Spinal cord (tissue), 10 donors: Measurements from ENCODE around the gene ASCL1. TPM values are rescaled to one million over a fixed set of nuclear protein-coding genes. Genes with fewer than 3 reads are reported as not detected.

Source experiments
- DNase-seq, 6 donors: peaks; one replicate each; pipeline versions ENCODE4 v3.0.0 to v3.0.0-alpha.2; 2013 to 2015; ENCODE audit warnings: low spot score in 6 of 6, low read depth in 4 of 6
- H3K27ac ChIP-seq: one replicate; pipeline ENCODE4 v1.5.1; 2013; ENCODE audit warnings: low read depth, low read length, control low read depth
- H3K27me3 ChIP-seq: one replicate; pipeline ENCODE4 v1.6.1; 2013; ENCODE audit warnings: low read length; ENCODE audit not compliant: control insufficient read depth, insufficient read depth
- H3K36me3 ChIP-seq: one replicate; pipeline ENCODE4 v1.6.1; 2013; ENCODE audit warnings: low read length; ENCODE audit not compliant: control insufficient read depth, insufficient read depth
- H3K4me1 ChIP-seq: one replicate; pipeline ENCODE4 v1.6.1; 2013; ENCODE audit warnings: low read length; ENCODE audit not compliant: control insufficient read depth, insufficient read depth
- H3K4me3 ChIP-seq: one replicate; pipeline ENCODE4 v1.5.1; 2013; ENCODE audit warnings: low read depth, low read length, control low read depth
- H3K9me3 ChIP-seq: one replicate; pipeline ENCODE4 v1.6.1; 2013; ENCODE audit warnings: low read length; ENCODE audit not compliant: control insufficient read depth, insufficient read depth
- WGBS: methylation state at CpG from one replicate; pipeline ENCODE4 v1.1.5; 2013; ENCODE audit warnings: missing lambda C conversion rate; ENCODE audit not compliant: insufficient coverage; 5-methylcytosine and 5-hydroxymethylcytosine counted together
- polyA plus RNA-seq, 2 donors: library from polyadenylated mRNA; unstranded; fragments of 120-200 nt; gene quantifications; one replicate each; pipeline ENCODE4 v1.2.1, GENCODE V29; 2013; ENCODE audit not compliant: insufficient read length in 2 of 2
- total RNA-seq, 2 donors: library from RNA; depleted of rRNA in 1 of 2; stranded (reverse); fragments of 120-200 nt in 1 of 2; fragments of >200 nt in 1 of 2; gene quantifications; one replicate each; pipeline versions ENCODE4 v1.2.3 to v1.2.4, GENCODE V29; 2013 to 2014
- donor health status: healthy.

Gene ASCL1
- total and polyA plus RNA-seq, 4 donors, result 7.6 to 46.1 (median 23.7) TPM

DNA sequence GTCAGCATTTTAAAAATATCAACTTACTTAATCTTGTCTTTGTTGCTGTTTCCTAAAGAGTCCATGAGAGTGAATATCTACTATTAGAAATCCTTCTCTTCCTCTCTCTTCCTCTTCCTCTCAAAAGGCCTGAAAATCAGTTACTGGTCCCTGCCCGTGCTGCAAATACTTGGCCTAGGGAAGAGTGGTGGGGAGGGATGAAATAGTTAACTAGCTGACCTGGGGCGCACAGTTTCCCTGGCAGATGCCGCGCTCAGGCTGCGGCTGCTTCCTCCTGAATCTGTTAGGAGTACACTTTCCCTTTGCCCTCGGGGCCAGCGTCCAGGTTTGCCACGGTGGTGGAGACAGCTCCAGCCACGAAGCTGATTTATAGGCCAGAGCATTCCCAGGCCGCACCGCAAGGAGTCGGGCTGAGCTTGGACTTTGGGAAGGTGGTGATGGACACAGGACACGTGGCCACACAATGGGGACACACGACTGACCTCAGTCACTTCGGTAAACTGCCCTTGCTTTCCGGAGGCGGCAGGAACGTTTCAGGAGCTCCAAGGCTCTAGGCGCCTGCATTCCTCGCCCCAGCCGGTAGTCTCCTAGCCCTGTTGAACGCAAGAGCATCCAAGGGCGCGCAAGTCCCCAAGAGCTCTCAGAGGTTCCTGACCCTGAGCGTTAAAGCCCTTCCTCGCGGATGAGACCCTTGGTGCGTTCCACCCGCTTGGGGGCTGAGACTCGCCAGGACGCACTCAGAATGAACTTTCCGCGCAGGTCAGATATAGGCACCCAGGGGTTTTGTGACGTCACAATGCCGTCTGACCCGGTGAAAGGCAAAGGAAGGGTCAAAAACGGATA is 7.1 kb upstream of the ASCL1 start:
- H3K4me3 ChIP-seq, result peak overlapping the region; percentile 1

GRCh38 chr12:102950950-102951619 is 6.4 kb upstream of the ASCL1 start:
- no peak for DNase-seq
- 7% methylated on average over 16 of the region's 21 CpGs for WGBS
- Histone ChIP-seq H3K36me3 (no peaks in the 10 kb centered on the region), H3K4me1 (peaks cover 24% of the 10 kb centered on the region), H3K27me3 (peaks cover 47% of the 10 kb centered on the region), H3K27ac (no peak overlapping the region), H3K9me3 (no peaks in the 10 kb centered on the region), H3K4me3 (peak overlapping the region; percentile 1)

More for the DNA sequence above, 7.1 kb upstream of the ASCL1 start:
- WGBS, result 7% methylated on average over 37 of the region's 37 CpGs
- no peaks in the 10 kb centered on the region for H3K36me3 ChIP-seq
- peaks cover 17% of the 10 kb centered on the region for H3K4me1 ChIP-seq
- H3K9me3 ChIP-seq, result no peaks in the 10 kb centered on the region
- no peak overlapping the region for H3K27ac ChIP-seq
- DNase-seq, result peak in 2 of 6 donors; percentile 61 to 68
- peaks cover 39% of the 10 kb centered on the region for H3K27me3 ChIP-seq

- Histone ChIP-seq H3K27ac (no peak overlapping the region), H3K4me1 (peaks cover 30% of the 10 kb centered on the region), H3K9me3 (no peaks in the 10 kb centered on the region), H3K36me3 (no peaks in the 10 kb centered on the region), H3K4me3 (no peak overlapping the region), H3K27me3 (peaks cover 54% of the 10 kb centered on the region)
- DNase-seq, result peak in 1 of 6 donors; percentile 52
- 45% methylated on average over 4 of the region's 9 CpGs for WGBS
Measured at GRCh38 chr12:102951841-102952240, 5.6 kb upstream of the ASCL1 start.

DNA sequence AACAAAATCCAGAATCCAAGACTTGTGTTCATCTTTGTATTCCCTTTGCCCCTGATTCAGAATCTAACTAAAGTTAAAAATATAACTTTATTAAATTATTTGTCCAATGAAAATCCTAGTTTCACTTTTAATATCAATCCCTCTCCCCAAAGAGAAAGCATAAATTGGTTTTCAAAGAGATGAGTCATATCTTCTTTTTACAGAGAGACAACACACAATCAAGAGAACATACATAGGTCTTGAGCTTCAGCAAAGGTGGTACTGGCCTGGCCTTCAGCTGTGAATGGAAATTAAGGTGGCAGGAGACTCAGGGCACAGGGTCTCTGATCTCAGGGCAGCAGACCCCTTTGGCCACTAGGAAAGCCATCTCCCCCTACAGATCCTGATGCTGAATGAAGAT is 4.3 kb upstream of the ASCL1 start:
- H3K36me3 ChIP-seq, result no peaks in the 10 kb centered on the region
- DNase-seq, result no peak
- H3K27ac ChIP-seq, result no peak overlapping the region
- H3K27me3 ChIP-seq, result peaks cover 51% of the 10 kb centered on the region
- H3K9me3 ChIP-seq, result no peaks in the 10 kb centered on the region
- no peak overlapping the region for H3K4me3 ChIP-seq
- H3K4me1 ChIP-seq, result peaks cover 38% of the 10 kb centered on the region

DNA sequence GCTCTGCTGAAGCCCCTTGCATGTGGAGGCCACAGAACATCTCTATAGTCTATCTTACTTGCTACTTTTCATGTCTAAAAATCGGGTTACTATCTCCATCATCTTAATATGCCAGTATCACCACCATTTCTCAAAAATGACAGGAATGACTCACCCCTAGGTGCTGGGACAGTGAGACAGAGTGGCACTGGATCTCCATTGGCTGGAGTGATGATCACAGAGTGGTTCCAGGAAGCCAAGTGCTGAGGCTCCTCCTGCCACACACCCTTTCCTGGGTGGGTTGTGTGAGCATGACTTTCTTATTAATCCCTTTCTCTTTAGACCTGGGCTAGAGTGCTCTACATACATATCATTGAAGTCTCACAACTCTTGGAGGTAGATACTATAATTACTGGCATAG is 3.3 kb upstream of the ASCL1 start:
- Histone ChIP-seq H3K9me3 (no peaks in the 10 kb centered on the region), H3K4me1 (peaks cover 38% of the 10 kb centered on the region), H3K36me3 (no peaks in the 10 kb centered on the region), H3K4me3 (no peak overlapping the region), H3K27ac (no peak overlapping the region), H3K27me3 (peaks cover 55% of the 10 kb centered on the region)
- no peak for DNase-seq
- 83% methylated on average over 1 of the region's 1 CpG for WGBS

GRCh38 chr12:102955926-102956737 is 1.3 kb upstream of the ASCL1 start:
- Histone ChIP-seq H3K27ac (no peak overlapping the region), H3K9me3 (no peaks in the 10 kb centered on the region), H3K27me3 (peaks cover 54% of the 10 kb centered on the region), H3K36me3 (no peaks in the 10 kb centered on the region), H3K4me1 (peaks cover 27% of the 10 kb centered on the region), H3K4me3 (no peak overlapping the region)
- peak in 1 of 6 donors; percentile 77 for DNase-seq
- 3% methylated on average over 36 of the region's 50 CpGs for WGBS

GRCh38 chr12:102956738-102957327 is 641 bp upstream of the ASCL1 start:
- peak overlapping the region; percentile 28 for H3K4me3 ChIP-seq
- 3% methylated on average over 8 of the region's 19 CpGs for WGBS
- DNase-seq, result no peak

GRCh38 chr12:102958073-102958829 is 777 bp downstream of the ASCL1 start:
- peaks cover 53% of the 10 kb centered on the region for H3K27me3 ChIP-seq
- peak overlapping the region; percentile 84 for H3K27ac ChIP-seq
- H3K4me3 ChIP-seq, result peak overlapping the region; percentile 59
- WGBS, result 0% methylated on average over 82 of the region's 83 CpGs
- peak in 2 of 6 donors; percentile 80 to 85 for DNase-seq
- H3K4me1 ChIP-seq, result peaks cover 37% of the 10 kb centered on the region
- H3K9me3 ChIP-seq, result no peaks in the 10 kb centered on the region
- no peaks in the 10 kb centered on the region for H3K36me3 ChIP-seq

More at GRCh38 chr12:102956738-102957327, 641 bp upstream of the ASCL1 start:
- peaks cover 51% of the 10 kb centered on the region for H3K27me3 ChIP-seq
- H3K4me1 ChIP-seq, result peaks cover 30% of the 10 kb centered on the region
- no peaks in the 10 kb centered on the region for H3K36me3 ChIP-seq
- no peaks in the 10 kb centered on the region for H3K9me3 ChIP-seq
- H3K27ac ChIP-seq, result peak overlapping the region; percentile 43

- H3K4me1 ChIP-seq, result peaks cover 37% of the 10 kb centered on the region
- DNase-seq, result no peak
- peak overlapping the region; percentile 59 for H3K4me3 ChIP-seq
- no peaks in the 10 kb centered on the region for H3K9me3 ChIP-seq
- H3K27me3 ChIP-seq, result peaks cover 54% of the 10 kb centered on the region
- peak overlapping the region; percentile 84 for H3K27ac ChIP-seq
- 5% methylated on average over 15 of the region's 15 CpGs for WGBS
- H3K36me3 ChIP-seq, result no peaks in the 10 kb centered on the region
Measured at GRCh38 chr12:102958830-102959176, 1.3 kb downstream of the ASCL1 start.
